H1 (cell line): ENCODE results near the gene RAB3C.

Experiments used
- CBX8 ChIP-seq: fragments of 300-800, 300-1000 bp; sonication (generic); IDR thresholded peaks from 2 replicates; pipeline ENCODE4 v1.7.1; 2016; ENCODE audit warnings: low read depth, low read length, borderline replicate concordance
- KDM4A ChIP-seq: IDR thresholded peaks from one replicate; pipeline ENCODE4 v1.7.1; 2012; ENCODE audit warnings: low read depth, mild to moderate bottlenecking, moderate library complexity, low read length, inconsistent platforms; ENCODE audit not compliant: severe bottlenecking
- POLR2A ChIP-seq, 2 experiments: IDR thresholded peaks; 1 replicate in 1 of 2; 2 replicates in 1 of 2; pipeline ENCODE4 v1.6.1; 2011; ENCODE audit warnings: low read depth in 2 of 2, low read length in 2 of 2, mild to moderate bottlenecking in 2 of 2; ENCODE audit errors: control extremely low read depth in 1 of 2
- POLR2AphosphoS5 ChIP-seq: IDR thresholded peaks from 2 replicates; pipeline ENCODE4 v1.6.1; 2011; ENCODE audit warnings: low read depth, low read length

DNA sequence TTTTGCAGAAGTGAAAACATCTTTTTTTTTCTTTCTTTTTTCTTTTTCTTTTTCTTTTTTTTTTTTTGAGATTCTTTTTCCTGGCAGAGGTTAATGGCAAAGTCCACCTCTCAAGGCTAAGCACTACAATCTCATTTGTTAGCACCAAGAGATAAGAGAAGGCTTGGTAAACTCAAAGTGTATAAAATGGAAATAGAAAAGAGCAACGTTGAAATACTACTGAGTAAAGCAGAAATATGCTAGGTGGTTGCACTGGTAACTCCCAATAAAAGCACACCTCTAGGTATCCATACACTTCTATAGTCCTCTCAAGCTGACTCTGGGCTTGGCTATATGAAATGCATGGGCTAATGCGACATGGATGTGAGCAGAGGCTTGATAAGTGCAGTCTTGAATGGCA, 188.9 kb downstream of the RAB3C start:
- TF ChIP-seq KDM4A (no peak), CBX8 (no peak), POLR2A (IDR thresholded peaks at IDR 0.05; ENCODE audit: control extremely low read depth in 1 of 2, low read depth in 2 of 2, low read length in 2 of 2) (no peak), POLR2AphosphoS5 (no peak)
